Activated CD4-positive, alpha-beta memory T cell treated with anti-CD3 and anti-CD28 coated beads for 36 hours (primary cell): ENCODE results near the gene SLC16A13. TPM values are rescaled to one million over a fixed set of nuclear protein-coding genes. Genes with fewer than 3 reads are reported as not detected.
"Not testable (repeated sequence)": the region's sequence is repeated elsewhere in the genome, so short reads cannot be mapped to it uniquely, and the experiment has no call there.

Source experiments
- CTCF ChIA-PET: fragments of 350-600 bp; sonication (Branson Sonifier 250); formaldehyde crosslinking; loops from one replicate; lab custom pipeline; 2021; ENCODE audit warnings: antibody characterized with exemption, inconsistent platforms; lab: Charles Lee
- POLR2A ChIA-PET: fragments of 350-600 bp; sonication (Branson Sonifier 250); formaldehyde crosslinking; loops from one replicate; lab custom pipeline; 2021; ENCODE audit warnings: antibody characterized with exemption; lab: Charles Lee
- DNase-seq: peaks from one replicate; pipeline ENCODE4 v3.0.0-alpha.2; 2020
- H3K27ac Mint-ChIP-seq: one replicate; pipeline ENCODE4 v1.8.0; 2021; ENCODE audit warnings: mixed read lengths
- H3K27me3 Mint-ChIP-seq: one replicate; pipeline ENCODE4 v1.8.0; 2021; ENCODE audit warnings: mixed read lengths
- H3K36me3 Mint-ChIP-seq: one replicate; pipeline ENCODE4 v1.8.0; 2021; ENCODE audit warnings: mixed read lengths
- H3K4me1 Mint-ChIP-seq: one replicate; pipeline ENCODE4 v1.8.0; 2021; ENCODE audit warnings: low read depth, mixed read lengths
- H3K4me3 Mint-ChIP-seq: one replicate; pipeline ENCODE4 v1.8.0; 2021; ENCODE audit warnings: mild to moderate bottlenecking, mixed read lengths
- H3K9me3 Mint-ChIP-seq: one replicate; pipeline ENCODE4 v1.8.0; 2021; ENCODE audit warnings: mixed read lengths
- intact Hi-C: fragments of 100-400 bp; cut with micrococcal nuclease; formaldehyde crosslinking; loops from one replicate; pipeline ENCODE4 v1.15.1; 2023
- total RNA-seq, 2 experiments: library from RNA; stranded (reverse); gene quantifications; one replicate each; pipeline ENCODE4 v1.2.3, GENCODE V29; 2021

SLC16A13 gene, protein sequence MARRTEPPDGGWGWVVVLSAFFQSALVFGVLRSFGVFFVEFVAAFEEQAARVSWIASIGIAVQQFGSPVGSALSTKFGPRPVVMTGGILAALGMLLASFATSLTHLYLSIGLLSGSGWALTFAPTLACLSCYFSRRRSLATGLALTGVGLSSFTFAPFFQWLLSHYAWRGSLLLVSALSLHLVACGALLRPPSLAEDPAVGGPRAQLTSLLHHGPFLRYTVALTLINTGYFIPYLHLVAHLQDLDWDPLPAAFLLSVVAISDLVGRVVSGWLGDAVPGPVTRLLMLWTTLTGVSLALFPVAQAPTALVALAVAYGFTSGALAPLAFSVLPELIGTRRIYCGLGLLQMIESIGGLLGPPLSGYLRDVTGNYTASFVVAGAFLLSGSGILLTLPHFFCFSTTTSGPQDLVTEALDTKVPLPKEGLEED
- total RNA-seq = 10 to 100 TPM; 10.4 to 10.7 TPM

GRCh38 chr17:7035591-7036368 is at the start of gene SLC16A13:
TSS of gene SLC16A13 (plus strand) at chr17:7036015. CDS start at chr17:7036383, 368 bp downstream.
- intact Hi-C loops = loop anchor here (1.0 kb wide), 4 partner anchors 12 to 25 kb away; partner anchors contain the start of gene BCL6B
- peaks cover 48% of the 10 kb centered on the region for H3K4me1 Mint-ChIP-seq
- DNase-seq = peak; percentile 99
- ChIA-PET CTCF (interaction anchor here (0.7 to 3.7 kb wide), 13 partner anchors 10 to 260 kb away, joined by 3 to 38 read pairs (median 4); partner anchors contain the start of gene BCL6B), POLR2A (interaction anchor here (0.6 to 1.6 kb wide), 16 partner anchors 8 to 384 kb away, joined by 3 to 26 read pairs (median 4); partner anchors contain the start of genes ACAP1, BCL6B, C17orf100 and MED31)
- H3K4me3 Mint-ChIP-seq = peak within 1 kb of the TSS; percentile 94
- H3K27ac Mint-ChIP-seq = peak within 1 kb of the TSS; percentile 99
- peaks cover 4% of the 10 kb centered on the region for H3K36me3 Mint-ChIP-seq
- no peaks in the 10 kb centered on the region for H3K27me3 Mint-ChIP-seq
- no peaks in the 10 kb centered on the region for H3K9me3 Mint-ChIP-seq

GRCh38 chr17:6986676-6987075 is 49.1 kb upstream of the SLC16A13 start:
- Mint-ChIP-seq H3K4me3 (no peak overlapping the region), H3K4me1 (no peaks in the 10 kb centered on the region), H3K36me3 (no peaks in the 10 kb centered on the region), H3K27ac (no peak overlapping the region), H3K9me3 (no peaks in the 10 kb centered on the region), H3K27me3 (no peaks in the 10 kb centered on the region)
- ChIA-PET CTCF (no interaction called here), POLR2A (no interaction called here)
- no peak for DNase-seq
- intact Hi-C loops = no loop called here

DNA sequence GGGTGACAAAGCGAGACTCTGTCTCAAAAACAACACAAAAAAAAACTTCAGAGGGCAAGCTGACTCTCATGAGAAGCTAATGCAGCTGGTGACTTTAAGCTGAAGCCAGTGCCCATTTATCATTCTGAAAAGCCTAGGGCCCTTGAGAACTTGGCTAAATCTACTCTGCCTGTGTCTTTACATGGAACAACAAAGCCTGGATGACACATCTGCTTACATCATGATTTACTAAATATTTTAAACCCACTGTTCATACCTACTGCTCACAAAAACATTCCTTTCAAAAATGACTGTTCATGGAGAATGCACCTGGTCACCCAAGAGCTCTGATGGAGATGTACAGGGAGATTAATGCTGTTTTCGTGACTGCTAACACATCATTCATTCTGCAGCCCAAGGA is 46.0 kb upstream of the SLC16A13 start:
- H3K36me3 Mint-ChIP-seq = no peaks in the 10 kb centered on the region

GRCh38 chr17:6993613-6994056 is 42.2 kb upstream of the SLC16A13 start:
- DNase-seq, H3K27ac Mint-ChIP-seq, H3K4me1 Mint-ChIP-seq, H3K36me3 Mint-ChIP-seq, intact Hi-C loops, H3K27me3 Mint-ChIP-seq, H3K4me3 Mint-ChIP-seq, H3K9me3 Mint-ChIP-seq: not testable (repeated sequence)
- ChIA-PET CTCF (interaction anchor here (1.4 to 2.0 kb wide), 3 partner anchors 9 to 79 kb away, joined by 4 to 6 read pairs (median 4); no protein-coding TSS in a partner anchor), POLR2A (interaction anchor here (0.6 kb wide), 1 partner anchor 20 kb away, joined by 4 read pairs; no protein-coding TSS in a partner anchor)

More for the DNA sequence above, 46.0 kb upstream of the SLC16A13 start:
- H3K27me3 Mint-ChIP-seq = no peaks in the 10 kb centered on the region
- ChIA-PET POLR2A (interaction anchor here (1.2 kb wide), 1 partner anchor 10 kb away, joined by 3 read pairs; no protein-coding TSS in a partner anchor), CTCF (interaction anchor here (0.7 to 1.7 kb wide), 5 partner anchors 15 to 147 kb away, joined by 3 to 6 read pairs (median 5); no protein-coding TSS in a partner anchor)
- no peak overlapping the region for H3K27ac Mint-ChIP-seq
- intact Hi-C loops = no loop called here
- no peak for DNase-seq
- H3K4me1 Mint-ChIP-seq = no peaks in the 10 kb centered on the region
- no peaks in the 10 kb centered on the region for H3K9me3 Mint-ChIP-seq
- no peak overlapping the region for H3K4me3 Mint-ChIP-seq

DNA sequence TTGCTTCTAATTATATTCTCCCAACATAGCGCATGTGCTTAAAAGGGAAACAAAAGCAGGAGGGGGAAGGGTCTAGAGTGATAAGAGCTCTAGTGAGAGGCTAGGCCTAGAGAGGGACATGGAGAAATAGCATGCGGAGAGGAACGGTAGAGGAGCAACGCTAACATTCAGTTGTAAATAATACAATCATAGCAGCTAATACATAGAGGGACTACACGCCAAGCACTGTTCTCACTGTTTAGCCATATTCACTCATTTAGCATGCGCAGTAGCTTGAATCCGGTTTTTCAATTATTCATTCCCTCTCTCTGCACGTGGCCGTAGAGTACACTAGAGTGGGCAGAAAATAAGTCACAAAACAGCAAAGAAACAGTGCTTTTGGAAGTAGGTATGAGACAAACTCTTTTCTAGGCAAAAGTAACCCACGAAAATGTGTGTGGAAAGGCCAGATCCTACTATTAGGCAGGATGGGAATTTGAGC is 41.7 kb upstream of the SLC16A13 start:
- no peaks in the 10 kb centered on the region for H3K27me3 Mint-ChIP-seq
- no peak for DNase-seq
- no peak overlapping the region for H3K4me3 Mint-ChIP-seq
- H3K4me1 Mint-ChIP-seq = no peaks in the 10 kb centered on the region
- CTCF ChIA-PET = interaction anchor here (1.4 to 2.0 kb wide), 3 partner anchors 8 to 79 kb away, joined by 4 to 6 read pairs (median 4); no protein-coding TSS in a partner anchor
- H3K9me3 Mint-ChIP-seq = no peaks in the 10 kb centered on the region
- H3K27ac Mint-ChIP-seq = no peak overlapping the region
- POLR2A ChIA-PET = interaction anchor here (0.6 kb wide), 1 partner anchor 19 kb away, joined by 4 read pairs; no protein-coding TSS in a partner anchor
- peaks cover 5% of the 10 kb centered on the region for H3K36me3 Mint-ChIP-seq
- intact Hi-C loops = no loop called here

- no peak for DNase-seq
- H3K36me3 Mint-ChIP-seq = peaks cover 5% of the 10 kb centered on the region
- intact Hi-C loops = no loop called here
- no peaks in the 10 kb centered on the region for H3K9me3 Mint-ChIP-seq
- no peak overlapping the region for H3K27ac Mint-ChIP-seq
- no peaks in the 10 kb centered on the region for H3K4me1 Mint-ChIP-seq
- H3K27me3 Mint-ChIP-seq = no peaks in the 10 kb centered on the region
- CTCF ChIA-PET = interaction anchor here (1.2 to 2.0 kb wide), 3 partner anchors 10 to 84 kb away, joined by 4 to 6 read pairs (median 4); no protein-coding TSS in a partner anchor
- H3K4me3 Mint-ChIP-seq = no peak overlapping the region
- POLR2A ChIA-PET = no interaction called here
Observed at GRCh38 chr17:6994666-6995256, 41.1 kb upstream of the SLC16A13 start.

GRCh38 chr17:6995500-6996255 is 40.1 kb upstream of the SLC16A13 start, which contains the start of gene ALOX12:
TSS of gene ALOX12 (plus strand) at chr17:6996049. CDS start at chr17:6996118, 69 bp downstream.
- peaks cover 8% of the 10 kb centered on the region for H3K36me3 Mint-ChIP-seq
- no peaks in the 10 kb centered on the region for H3K4me1 Mint-ChIP-seq
- DNase-seq = no peak
- no peak within 1 kb of the TSS for H3K4me3 Mint-ChIP-seq
- CTCF ChIA-PET = interaction anchor here (1.1 to 1.2 kb wide), 3 partner anchors 9 to 85 kb away, joined by 3 to 4 read pairs (median 3); no protein-coding TSS in a partner anchor
- H3K27ac Mint-ChIP-seq = no peak within 1 kb of the TSS
- POLR2A ChIA-PET = no interaction called here
- H3K27me3 Mint-ChIP-seq = no peaks in the 10 kb centered on the region
- intact Hi-C loops = no loop called here
- no peaks in the 10 kb centered on the region for H3K9me3 Mint-ChIP-seq

- H3K27me3 Mint-ChIP-seq = no peaks in the 10 kb centered on the region
- POLR2A ChIA-PET = no interaction called here
Observed at GRCh38 chr17:6996256-6997011, 39.4 kb upstream of the SLC16A13 start.

GRCh38 chr17:6997171-6997570 is 38.6 kb upstream of the SLC16A13 start:
- H3K27ac Mint-ChIP-seq = no peak overlapping the region
- CTCF ChIA-PET = no interaction called here
- no peak overlapping the region for H3K4me3 Mint-ChIP-seq
- POLR2A ChIA-PET = no interaction called here
- peaks cover 18% of the 10 kb centered on the region for H3K36me3 Mint-ChIP-seq
- no peaks in the 10 kb centered on the region for H3K4me1 Mint-ChIP-seq
- no peaks in the 10 kb centered on the region for H3K27me3 Mint-ChIP-seq
- no peaks in the 10 kb centered on the region for H3K9me3 Mint-ChIP-seq
- no peak for DNase-seq
- intact Hi-C loops = no loop called here

More at GRCh38 chr17:6996256-6997011, 39.4 kb upstream of the SLC16A13 start:
- Mint-ChIP-seq H3K4me1 (no peaks in the 10 kb centered on the region), H3K4me3 (no peak overlapping the region), H3K36me3 (peaks cover 13% of the 10 kb centered on the region), H3K27ac (no peak overlapping the region), H3K9me3 (no peaks in the 10 kb centered on the region)
- CTCF ChIA-PET = interaction anchor here (1.1 to 1.2 kb wide), 2 partner anchors 8 to 82 kb away, joined by 3 read pairs; no protein-coding TSS in a partner anchor
- DNase-seq = no peak
- intact Hi-C loops = no loop called here

- H3K27ac Mint-ChIP-seq = no peak overlapping the region
- CTCF ChIA-PET = interaction anchor here (1.1 to 13.2 kb wide), 3 partner anchors 23 to 90 kb away, joined by 3 to 257 read pairs (median 166); no protein-coding TSS in a partner anchor
- no peaks in the 10 kb centered on the region for H3K4me1 Mint-ChIP-seq
- no peaks in the 10 kb centered on the region for H3K27me3 Mint-ChIP-seq
- H3K9me3 Mint-ChIP-seq = no peaks in the 10 kb centered on the region
- no peak for DNase-seq
- intact Hi-C loops = no loop called here
- POLR2A ChIA-PET = no interaction called here
- H3K36me3 Mint-ChIP-seq = peaks cover 22% of the 10 kb centered on the region
- H3K4me3 Mint-ChIP-seq = no peak overlapping the region
Observed at GRCh38 chr17:6998855-6999508, 36.8 kb upstream of the SLC16A13 start.
